ENCODE results near the gene WNK1.
"Not testable (repeated sequence)": the region's sequence is repeated elsewhere in the genome, so short reads cannot be mapped to it uniquely, and the experiment has no call there.

The WNK1 gene

GRCh38 chr12:817941-818600 is 65.7 kb downstream of the WNK1 start:
- no peak for DNase-seq (ENCODE audit: low spot score)

- no peak for DNase-seq (ENCODE audit: low spot score)
Measured at GRCh38 chr12:818733-819132, 66.4 kb downstream of the WNK1 start.

- no peak for DNase-seq (ENCODE audit: low spot score)
Measured at GRCh38 chr12:820336-820735, 68.0 kb downstream of the WNK1 start.

GRCh38 chr12:823028-823698 is 70.8 kb downstream of the WNK1 start:
- no peak for DNase-seq (ENCODE audit: low spot score)

GRCh38 chr12:826331-826730 is 74.0 kb downstream of the WNK1 start:
- no peak for DNase-seq (ENCODE audit: low spot score)

- DNase-seq (ENCODE audit: low spot score): no peak
Measured at GRCh38 chr12:828726-829395, 76.5 kb downstream of the WNK1 start.

GRCh38 chr12:830111-830867 is 77.9 kb downstream of the WNK1 start:
- no peak for DNase-seq (ENCODE audit: low spot score)

- no peak for DNase-seq (ENCODE audit: low spot score)
Measured at GRCh38 chr12:835754-836518, 83.6 kb downstream of the WNK1 start.

- no peak for DNase-seq (ENCODE audit: low spot score)
Measured at GRCh38 chr12:836952-837351, 84.6 kb downstream of the WNK1 start.

GRCh38 chr12:837548-837947 is 85.2 kb downstream of the WNK1 start:
- DNase-seq (ENCODE audit: low spot score): no peak

GRCh38 chr12:843609-844008 is 91.2 kb downstream of the WNK1 start:
- no peak for DNase-seq (ENCODE audit: low spot score)

- no peak for DNase-seq (ENCODE audit: low spot score)
Measured at GRCh38 chr12:846421-846820, 94.0 kb downstream of the WNK1 start.

GRCh38 chr12:848173-848865 is 95.9 kb downstream of the WNK1 start:
- peak; percentile 69 for DNase-seq (ENCODE audit: low spot score)

- DNase-seq (ENCODE audit: low spot score): no peak
Measured at GRCh38 chr12:848882-849527, 96.6 kb downstream of the WNK1 start.

GRCh38 chr12:849733-850437 is 97.5 kb downstream of the WNK1 start:
- not testable (repeated sequence) for DNase-seq (ENCODE audit: low spot score)

- DNase-seq (ENCODE audit: low spot score): no peak
Measured at GRCh38 chr12:851343-851742, 99.0 kb downstream of the WNK1 start.

GRCh38 chr12:851913-852312 is 99.5 kb downstream of the WNK1 start:
- no peak for DNase-seq (ENCODE audit: low spot score)

- no peak for DNase-seq (ENCODE audit: low spot score)
Measured at GRCh38 chr12:852864-853263, 100.5 kb downstream of the WNK1 start.

- peak; percentile 88 for DNase-seq (ENCODE audit: low spot score)
Measured at GRCh38 chr12:857611-858010, 105.2 kb downstream of the WNK1 start.

- no peak for DNase-seq (ENCODE audit: low spot score)
Measured at GRCh38 chr12:862303-862911, 110.0 kb downstream of the WNK1 start.
